Left ventricle myocardium inferior (tissue), 1 donor: ENCODE measurements around the gene GTF2IRD1. TPM values are rescaled to one million over a fixed set of nuclear protein-coding genes. Genes with fewer than 3 reads are reported as not detected.
A peak's percentile ranks its signal among the peaks of the same experiment; 100 is the strongest.

Source experiments
- DNase-seq: peaks from one replicate; pipeline ENCODE4 v3.0.0-alpha.2; 2020
- H3K27ac ChIP-seq: fragments of 200-600 bp; replicated peaks from 2 replicates; pipeline ENCODE4 v1.8.0; 2021
- H3K27me3 ChIP-seq: fragments of 200-600 bp; 2 replicates; pipeline ENCODE4 v1.8.0; 2021; ENCODE audit warnings: low read depth
- H3K36me3 ChIP-seq: fragments of 200-600 bp; 2 replicates; pipeline ENCODE4 v1.8.0; 2021
- H3K4me1 ChIP-seq: fragments of 200-600 bp; 2 replicates; pipeline ENCODE4 v1.8.0; 2021
- H3K4me3 ChIP-seq: fragments of 200-600 bp; 2 replicates; pipeline ENCODE4 v1.8.0; 2021; ENCODE audit warnings: mild to moderate bottlenecking, moderate library complexity
- H3K9me3 ChIP-seq: fragments of 200-600 bp; replicated peaks from 2 replicates; pipeline ENCODE4 v1.8.0; 2021
- intact Hi-C: fragments of 100-400 bp; cut with micrococcal nuclease; formaldehyde crosslinking; loops from one replicate; pipeline ENCODE4 v1.11.0; 2022
- total RNA-seq: library from RNA; stranded (reverse); fragmentation: NEBNext Ultra II Directional; extraction: Animal tissue kit (Norgen Biotek cat#: 25700); gene quantifications from one replicate; pipeline ENCODE4 v1.2.1, GENCODE V29; 2021
- TF ChIP-seq, protein P1 (sequence below): fragments of 200-600 bp; IDR thresholded peaks from 2 replicates; pipeline ENCODE4 v1.8.0; 2021; ENCODE audit warnings: antibody characterized with exemption, mild to moderate bottlenecking, borderline replicate concordance
- donor health status: DM: no; HTN: yes; CAD: no; lungs with severe emphysema.

Gene GTF2IRD1
- total RNA-seq, 1 donor from 2014 or later: 15.8 TPM

DNA sequence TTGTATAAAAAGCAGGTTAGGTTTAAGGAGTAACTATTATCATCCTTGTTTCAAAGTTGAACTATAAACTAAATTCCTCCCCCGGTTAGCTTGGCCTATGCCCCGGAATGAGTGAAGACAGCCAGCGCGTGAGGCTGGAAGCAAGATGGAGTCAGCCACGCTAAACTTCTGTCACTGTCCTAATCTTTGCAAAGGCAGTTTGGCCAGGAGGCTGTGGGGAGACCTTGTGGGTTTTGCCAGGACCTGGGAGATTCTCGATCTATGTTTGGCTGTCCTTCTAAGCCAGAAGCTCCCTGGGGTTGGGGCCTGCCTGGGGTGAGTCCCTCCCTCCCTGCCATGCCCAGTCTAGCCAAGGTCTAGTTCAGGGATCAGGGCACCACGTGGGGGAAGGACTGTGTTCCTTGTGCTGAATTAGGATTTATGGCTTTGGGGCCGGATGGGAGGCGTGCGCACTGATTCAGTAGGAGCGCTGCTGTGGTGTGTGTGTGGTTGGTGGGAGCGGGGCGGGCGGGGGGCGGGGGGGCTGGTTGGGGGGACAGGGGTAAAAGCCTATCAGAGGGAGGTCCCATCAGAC, 871 bp upstream of the GTF2IRD1 start:
- intact Hi-C loops: loop anchor here (10.0 kb wide), 1 partner anchor 112 kb away; no protein-coding TSS in a partner anchor
- no peak for DNase-seq
- Histone ChIP-seq H3K27ac (peak overlapping the region; percentile 94), H3K4me3 (peak overlapping the region; percentile 83), H3K4me1 (peaks cover 31% of the 10 kb centered on the region), H3K27me3 (no peaks in the 10 kb centered on the region), H3K36me3 (no peaks in the 10 kb centered on the region), H3K9me3 (no peaks in the 10 kb centered on the region)
- TF ChIP-seq, protein P1, sequence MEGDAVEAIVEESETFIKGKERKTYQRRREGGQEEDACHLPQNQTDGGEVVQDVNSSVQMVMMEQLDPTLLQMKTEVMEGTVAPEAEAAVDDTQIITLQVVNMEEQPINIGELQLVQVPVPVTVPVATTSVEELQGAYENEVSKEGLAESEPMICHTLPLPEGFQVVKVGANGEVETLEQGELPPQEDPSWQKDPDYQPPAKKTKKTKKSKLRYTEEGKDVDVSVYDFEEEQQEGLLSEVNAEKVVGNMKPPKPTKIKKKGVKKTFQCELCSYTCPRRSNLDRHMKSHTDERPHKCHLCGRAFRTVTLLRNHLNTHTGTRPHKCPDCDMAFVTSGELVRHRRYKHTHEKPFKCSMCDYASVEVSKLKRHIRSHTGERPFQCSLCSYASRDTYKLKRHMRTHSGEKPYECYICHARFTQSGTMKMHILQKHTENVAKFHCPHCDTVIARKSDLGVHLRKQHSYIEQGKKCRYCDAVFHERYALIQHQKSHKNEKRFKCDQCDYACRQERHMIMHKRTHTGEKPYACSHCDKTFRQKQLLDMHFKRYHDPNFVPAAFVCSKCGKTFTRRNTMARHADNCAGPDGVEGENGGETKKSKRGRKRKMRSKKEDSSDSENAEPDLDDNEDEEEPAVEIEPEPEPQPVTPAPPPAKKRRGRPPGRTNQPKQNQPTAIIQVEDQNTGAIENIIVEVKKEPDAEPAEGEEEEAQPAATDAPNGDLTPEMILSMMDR: no peak

DNA sequence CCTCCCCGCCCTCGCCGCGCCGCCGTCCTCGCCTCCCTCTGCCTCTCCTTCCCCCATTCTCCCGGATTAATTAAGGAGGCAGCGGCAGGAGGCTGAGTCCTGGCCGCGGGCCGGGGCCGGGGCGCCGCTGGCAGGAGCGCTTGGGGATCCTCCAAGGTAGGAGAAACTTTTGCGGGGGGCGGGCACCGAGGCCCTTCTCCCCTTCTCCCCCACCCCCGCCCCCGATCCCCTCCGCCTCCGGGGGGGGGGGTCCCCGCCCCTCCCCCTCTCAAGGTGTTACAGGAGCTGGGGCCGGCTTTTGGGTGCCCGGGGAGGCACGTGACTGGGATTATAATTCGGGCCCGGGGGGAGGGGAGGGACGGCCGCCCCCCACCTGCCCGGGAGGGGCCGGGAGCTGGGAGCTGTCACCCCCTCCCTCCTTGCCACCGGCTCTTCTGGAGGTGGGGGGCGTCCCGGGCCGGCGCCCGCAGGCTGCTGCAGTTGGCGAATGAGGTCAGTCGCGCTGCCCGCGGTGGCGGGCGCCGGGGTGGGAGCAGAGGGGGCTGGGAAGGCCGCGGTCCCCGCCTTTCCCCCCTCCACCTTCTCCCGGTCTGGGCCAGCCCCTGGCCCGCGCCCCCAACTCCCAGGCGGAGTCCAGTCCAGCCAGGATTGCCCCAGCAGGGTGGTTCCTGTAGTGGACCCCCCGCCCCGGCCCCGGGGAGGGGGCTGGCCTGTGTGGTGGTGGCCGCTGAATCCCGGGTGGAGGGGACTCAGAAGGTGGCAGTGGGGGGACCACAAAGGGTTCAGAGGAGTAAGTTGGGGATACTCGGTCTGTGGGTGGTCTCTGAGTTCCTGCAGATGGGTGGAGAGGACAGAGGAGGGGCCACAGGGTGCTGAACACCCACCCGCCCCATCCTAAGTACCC, 567 bp downstream of the GTF2IRD1 start:
- Histone ChIP-seq H3K27me3 (no peaks in the 10 kb centered on the region), H3K9me3 (no peaks in the 10 kb centered on the region), H3K4me3 (peak overlapping the region; percentile 83), H3K36me3 (no peaks in the 10 kb centered on the region), H3K27ac (peak overlapping the region; percentile 94), H3K4me1 (peaks cover 37% of the 10 kb centered on the region)
- DNase-seq: no peak
- TF ChIP-seq, protein P1: no peak
- intact Hi-C loops: loop anchor here (10.0 kb wide), 1 partner anchor 111 kb away; no protein-coding TSS in a partner anchor

DNA sequence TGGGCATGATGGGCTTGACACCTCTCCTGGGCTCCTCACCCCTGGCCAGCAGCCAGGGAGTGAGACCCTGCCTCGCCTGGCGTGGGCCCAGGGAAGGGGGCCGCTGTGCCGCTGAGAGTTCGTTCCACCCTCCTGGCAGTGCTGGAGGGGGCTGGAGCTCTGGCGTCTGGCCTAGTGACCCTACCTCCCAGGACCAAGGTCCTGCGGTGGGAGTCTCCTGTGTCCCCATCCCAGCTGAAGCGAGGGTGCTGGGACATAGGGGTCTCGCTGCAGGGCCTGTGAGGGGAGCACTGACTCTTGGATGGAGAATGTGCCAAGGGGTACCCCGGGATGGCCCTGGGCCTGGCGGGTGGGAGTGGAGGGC, 1.2 kb downstream of the GTF2IRD1 start:
- Histone ChIP-seq H3K27me3 (no peaks in the 10 kb centered on the region), H3K4me1 (peaks cover 43% of the 10 kb centered on the region), H3K36me3 (no peaks in the 10 kb centered on the region), H3K9me3 (no peaks in the 10 kb centered on the region), H3K27ac (peak overlapping the region; percentile 94), H3K4me3 (peak overlapping the region; percentile 83)
- TF ChIP-seq, protein P1: no peak
- intact Hi-C loops: loop anchor here (10.0 kb wide), 1 partner anchor 110 kb away; no protein-coding TSS in a partner anchor
- no peak for DNase-seq

DNA sequence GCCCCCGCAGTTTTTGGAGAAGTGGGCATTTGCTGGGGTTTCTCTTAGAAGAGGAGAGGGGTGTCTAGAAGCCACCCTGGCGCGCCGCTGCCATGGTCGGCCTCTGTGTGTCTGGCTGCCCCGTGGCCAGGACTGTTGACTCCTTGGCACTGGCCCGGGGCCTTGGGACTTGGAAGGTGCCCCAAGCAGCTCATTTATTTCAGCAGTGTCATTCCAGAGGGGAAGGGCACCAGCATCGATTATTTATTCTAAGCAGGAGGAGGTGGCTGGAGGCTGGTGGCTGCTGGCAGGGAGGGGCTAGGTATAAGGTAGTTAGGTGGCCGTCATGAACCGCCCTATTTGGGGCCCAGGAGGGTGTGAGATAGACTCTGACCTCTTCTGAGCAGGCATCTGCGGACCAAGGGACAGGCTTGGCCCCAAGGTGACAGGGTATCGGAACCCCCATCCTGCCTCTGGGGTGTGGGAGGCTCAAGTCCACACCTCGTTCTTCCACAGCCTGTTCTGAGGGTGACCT, 1.6 kb downstream of the GTF2IRD1 start:
- H3K4me1 ChIP-seq: peaks cover 45% of the 10 kb centered on the region

DNA sequence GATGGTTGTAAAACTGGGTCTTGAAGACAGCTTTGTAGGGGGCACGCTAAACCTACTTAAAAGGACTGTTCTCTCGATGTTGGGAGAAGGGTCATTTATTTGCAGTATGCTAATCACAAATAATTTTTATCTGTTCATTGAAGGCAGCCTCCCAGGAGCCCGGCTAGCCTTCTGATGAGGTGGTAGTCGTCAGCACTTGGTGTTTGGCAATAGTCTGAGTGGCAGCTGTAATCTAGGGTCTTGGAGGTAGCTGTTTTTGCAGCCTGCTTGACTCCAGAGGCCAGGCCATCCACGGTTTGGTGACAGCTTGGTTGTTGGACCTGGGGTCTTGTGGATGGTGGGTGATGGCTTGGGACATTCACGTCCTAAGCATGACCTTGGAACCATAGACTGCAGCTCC, 2.2 kb downstream of the GTF2IRD1 start:
- peak overlapping the region; percentile 94 for H3K27ac ChIP-seq
- no peak for DNase-seq
- H3K9me3 ChIP-seq: no peaks in the 10 kb centered on the region
- TF ChIP-seq, protein P1: no peak
- H3K36me3 ChIP-seq: no peaks in the 10 kb centered on the region
- no peaks in the 10 kb centered on the region for H3K27me3 ChIP-seq
- intact Hi-C loops: loop anchor here (10.0 kb wide), 1 partner anchor 109 kb away; no protein-coding TSS in a partner anchor
- peaks cover 45% of the 10 kb centered on the region for H3K4me1 ChIP-seq
- H3K4me3 ChIP-seq: peak overlapping the region; percentile 83

More for the DNA sequence above, 1.6 kb downstream of the GTF2IRD1 start:
- DNase-seq: peak; percentile 57
- Histone ChIP-seq H3K27ac (peak overlapping the region; percentile 94), H3K9me3 (no peaks in the 10 kb centered on the region), H3K4me3 (peak overlapping the region; percentile 83), H3K36me3 (no peaks in the 10 kb centered on the region), H3K27me3 (no peaks in the 10 kb centered on the region)
- TF ChIP-seq, protein P1: no peak
- intact Hi-C loops: loop anchor here (10.0 kb wide), 1 partner anchor 109 kb away; no protein-coding TSS in a partner anchor
